GM12873 (cell line): ENCODE data around the gene PTPRM.

Experiments used
- CTCF ChIP-seq: IDR thresholded peaks from 2 replicates; pipeline ENCODE4 v1.5.1; 2012; ENCODE audit warnings: low read depth, mild to moderate bottlenecking, moderate library complexity, low read length, control low read depth; ENCODE audit not compliant: insufficient read depth; ENCODE audit errors: missing control alignments

The PTPRM gene

GRCh38 chr18:7855671-7856070 lies 288.6 kb downstream of the PTPRM start:
- no peak for TF ChIP-seq CTCF

GRCh38 chr18:7856116-7856515 lies 289.0 kb downstream of the PTPRM start:
- no peak for TF ChIP-seq CTCF

- TF ChIP-seq CTCF, result no peak
These were observed 289.6 kb downstream of the PTPRM start for GRCh38 chr18:7856733-7857132.

- TF ChIP-seq CTCF, result no peak
These were observed 290.4 kb downstream of the PTPRM start for GRCh38 chr18:7857562-7857961.

GRCh38 chr18:7859122-7859521 lies 292.0 kb downstream of the PTPRM start:
- no peak for TF ChIP-seq CTCF

GRCh38 chr18:7870266-7870665 lies 303.1 kb downstream of the PTPRM start:
- TF ChIP-seq CTCF, result no peak

GRCh38 chr18:7870855-7871254 lies 303.7 kb downstream of the PTPRM start:
- TF ChIP-seq CTCF, result no peak
